Esophagus (tissue), 2 donors: ENCODE measurements around the gene GNAI1. TPM values are rescaled to one million over a fixed set of nuclear protein-coding genes. Genes with fewer than 3 reads are reported as not detected.

ENCODE experiments used
- H3K27ac ChIP-seq, 2 donors: one replicate each; pipeline ENCODE4 v1.5.1; 2013; ENCODE audit warnings: low read depth in 2 of 2, mild to moderate bottlenecking in 2 of 2, inconsistent platforms in 1 of 2, low read length in 1 of 2, moderate library complexity in 1 of 2
- H3K27me3 ChIP-seq, 2 donors: one replicate each; pipeline ENCODE4 v1.6.1; 2013; ENCODE audit warnings: low read length in 2 of 2, control low read depth in 1 of 2, mild to moderate bottlenecking in 1 of 2; ENCODE audit not compliant: insufficient read depth in 2 of 2, control insufficient read depth in 1 of 2
- H3K36me3 ChIP-seq, 2 donors: one replicate each; pipeline ENCODE4 v1.6.1; 2013; ENCODE audit warnings: low read length in 1 of 2; ENCODE audit not compliant: control insufficient read depth in 2 of 2, insufficient read depth in 2 of 2
- H3K4me1 ChIP-seq, 2 donors: one replicate each; pipeline ENCODE4 v1.6.1; 2013; ENCODE audit warnings: low read length in 1 of 2; ENCODE audit not compliant: control insufficient read depth in 2 of 2, insufficient read depth in 2 of 2
- H3K4me3 ChIP-seq, 2 donors: one replicate each; pipeline ENCODE4 v1.5.1; 2013; ENCODE audit warnings: low read length in 2 of 2, mild to moderate bottlenecking in 2 of 2, low read depth in 1 of 2, moderate library complexity in 1 of 2
- H3K9me3 ChIP-seq, 2 donors: one replicate each; pipeline ENCODE4 v1.6.1; 2013; ENCODE audit warnings: mild to moderate bottlenecking in 2 of 2, low read depth in 1 of 2, low read length in 1 of 2, moderate library complexity in 1 of 2; ENCODE audit not compliant: control insufficient read depth in 2 of 2, insufficient read depth in 1 of 2
- WGBS, 2 donors: extraction: QIAGEN DNeasy Blood & Tissue Kit; methylation state at CpG; one replicate each; pipeline ENCODE4 v1.1.7; 2013; 5-methylcytosine and 5-hydroxymethylcytosine counted together
- polyA plus RNA-seq, 2 donors: library from polyadenylated mRNA; stranded (reverse); fragments of 200-250 nt; gene quantifications; one replicate each; pipeline ENCODE4 v1.2.3, GENCODE V29; 2013
- donor health status: healthy with polysubstance abuse.
- donor health status: Bipolar disorder and iron deficiency.

GNAI1 gene
- polyA plus RNA-seq, 2 donors: 6.2 to 18.8 TPM

- H3K27ac ChIP-seq: no peak overlapping the region
- no peaks in the 10 kb centered on the region for H3K27me3 ChIP-seq
- no peaks in the 10 kb centered on the region for H3K36me3 ChIP-seq
- H3K9me3 ChIP-seq: no peaks in the 10 kb centered on the region
- H3K4me3 ChIP-seq: no peak overlapping the region
- 91 to 93% methylated on average over 4 of the region's 4 CpGs for WGBS, 2 donors
- H3K4me1 ChIP-seq: peaks cover 0 to 2% of the 10 kb centered on the region in 2 donors
These were observed 105.8 kb downstream of the GNAI1 start for GRCh38 chr7:80240265-80241025.

GRCh38 chr7:80241671-80242070 lies 107.0 kb downstream of the GNAI1 start:
- Histone ChIP-seq H3K4me3 (no peak overlapping the region), H3K27me3 (no peaks in the 10 kb centered on the region), H3K36me3 (no peaks in the 10 kb centered on the region), H3K9me3 (no peaks in the 10 kb centered on the region), H3K4me1 (peaks cover 0 to 2% of the 10 kb centered on the region in 2 donors), H3K27ac (no peak overlapping the region)
- 94% methylated on average over 1 of the region's 1 CpG for WGBS, 2 donors

GRCh38 chr7:80243425-80243824 lies 108.8 kb downstream of the GNAI1 start:
- Histone ChIP-seq H3K36me3 (no peaks in the 10 kb centered on the region), H3K27me3 (no peaks in the 10 kb centered on the region)
- WGBS, 2 donors: 82 to 84% methylated on average over 4 of the region's 4 CpGs

GRCh38 chr7:80244206-80244916 lies 109.7 kb downstream of the GNAI1 start:
- Histone ChIP-seq H3K9me3 (no peaks in the 10 kb centered on the region), H3K27ac (no peak overlapping the region), H3K4me3 (no peak overlapping the region), H3K4me1 (peaks cover 0 to 2% of the 10 kb centered on the region in 2 donors), H3K27me3 (no peaks in the 10 kb centered on the region), H3K36me3 (no peaks in the 10 kb centered on the region)
- 60 to 63% methylated on average over 4 of the region's 4 CpGs for WGBS, 2 donors

More at GRCh38 chr7:80243425-80243824, 108.8 kb downstream of the GNAI1 start:
- no peak overlapping the region for H3K27ac ChIP-seq
- H3K9me3 ChIP-seq: no peaks in the 10 kb centered on the region
- no peak overlapping the region for H3K4me3 ChIP-seq
- peaks cover 0 to 2% of the 10 kb centered on the region in 2 donors for H3K4me1 ChIP-seq

- H3K4me3 ChIP-seq: no peak overlapping the region
These were observed 112.5 kb downstream of the GNAI1 start for GRCh38 chr7:80247144-80247543.

GRCh38 chr7:80247891-80248290 lies 113.3 kb downstream of the GNAI1 start:
- H3K4me1 ChIP-seq: peaks cover 0 to 2% of the 10 kb centered on the region in 2 donors
- H3K36me3 ChIP-seq: no peaks in the 10 kb centered on the region
- H3K4me3 ChIP-seq: no peak overlapping the region
- H3K27me3 ChIP-seq: no peaks in the 10 kb centered on the region
- no peaks in the 10 kb centered on the region for H3K9me3 ChIP-seq
- 91 to 94% methylated on average over 4 of the region's 4 CpGs for WGBS, 2 donors
- no peak overlapping the region for H3K27ac ChIP-seq

More at GRCh38 chr7:80247144-80247543, 112.5 kb downstream of the GNAI1 start:
- H3K9me3 ChIP-seq: no peaks in the 10 kb centered on the region
- no peaks in the 10 kb centered on the region for H3K27me3 ChIP-seq
- H3K36me3 ChIP-seq: no peaks in the 10 kb centered on the region
- peaks cover 0 to 2% of the 10 kb centered on the region in 2 donors for H3K4me1 ChIP-seq
- 73 to 80% methylated on average over 3 of the region's 3 CpGs for WGBS, 2 donors
- no peak overlapping the region for H3K27ac ChIP-seq

GRCh38 chr7:80249184-80249583 lies 114.6 kb downstream of the GNAI1 start:
- Histone ChIP-seq H3K27me3 (no peaks in the 10 kb centered on the region), H3K4me1 (no peaks in the 10 kb centered on the region), H3K9me3 (no peaks in the 10 kb centered on the region)

GRCh38 chr7:80249619-80250295 lies 115.1 kb downstream of the GNAI1 start:
- H3K27me3 ChIP-seq: no peaks in the 10 kb centered on the region
- H3K4me1 ChIP-seq: no peaks in the 10 kb centered on the region
- no peaks in the 10 kb centered on the region for H3K9me3 ChIP-seq
- no peak overlapping the region for H3K4me3 ChIP-seq
- H3K36me3 ChIP-seq: no peaks in the 10 kb centered on the region
- WGBS, 2 donors: 29 to 30% methylated on average over 2 of the region's 2 CpGs
- no peak overlapping the region for H3K27ac ChIP-seq

More at GRCh38 chr7:80249184-80249583, 114.6 kb downstream of the GNAI1 start:
- Histone ChIP-seq H3K4me3 (no peak overlapping the region), H3K36me3 (no peaks in the 10 kb centered on the region), H3K27ac (no peak overlapping the region)

GRCh38 chr7:80253237-80253636 lies 118.6 kb downstream of the GNAI1 start:
- H3K4me1 ChIP-seq: no peaks in the 10 kb centered on the region
- H3K27me3 ChIP-seq: no peaks in the 10 kb centered on the region
- 91 to 94% methylated on average over 4 of the region's 4 CpGs for WGBS, 2 donors
- no peaks in the 10 kb centered on the region for H3K36me3 ChIP-seq
- H3K27ac ChIP-seq: no peak overlapping the region
- no peak overlapping the region for H3K4me3 ChIP-seq
- H3K9me3 ChIP-seq: no peaks in the 10 kb centered on the region
